HG02623 (cell line): ENCODE measurements around the gene MYO1F.
"Not testable (repeated sequence)": the region's sequence is repeated elsewhere in the genome, so short reads cannot be mapped to it uniquely, and the experiment has no call there.

Source experiments
- ATAC-seq: cut with Tn5 transposase; IDR thresholded peaks from one replicate; pipeline ENCODE4 v1.9.1; 2021; ENCODE audit warnings: moderate library complexity; ENCODE audit not compliant: unreplicated experiment

The MYO1F gene

GRCh38 chr19:8600816-8601215 is 23.6 kb upstream of the MYO1F start:
- no peak for ATAC-seq

- no peak for ATAC-seq
Measured at GRCh38 chr19:8600064-8600463, 22.8 kb upstream of the MYO1F start.

- ATAC-seq: no peak
Measured at GRCh38 chr19:8596168-8596567, 18.9 kb upstream of the MYO1F start.

GRCh38 chr19:8595651-8596050 is 18.4 kb upstream of the MYO1F start:
- ATAC-seq: no peak

GRCh38 chr19:8593931-8594330 is 16.7 kb upstream of the MYO1F start:
- ATAC-seq: no peak

GRCh38 chr19:8592231-8593009 is 15.2 kb upstream of the MYO1F start:
- no peak for ATAC-seq

GRCh38 chr19:8589177-8589714 is 12.0 kb upstream of the MYO1F start:
- no peak for ATAC-seq

- ATAC-seq: no peak
Measured at GRCh38 chr19:8585894-8586750, 8.9 kb upstream of the MYO1F start.

GRCh38 chr19:8584965-8585893 is 8.0 kb upstream of the MYO1F start:
- no peak for ATAC-seq

- no peak for ATAC-seq
Measured at GRCh38 chr19:8580710-8581281, 3.6 kb upstream of the MYO1F start.

- ATAC-seq: no peak
Measured at GRCh38 chr19:8578642-8579265, 1.5 kb upstream of the MYO1F start.

- no peak for ATAC-seq
Measured at GRCh38 chr19:8577741-8578140, 499 bp upstream of the MYO1F start.

- no peak for ATAC-seq
Measured at GRCh38 chr19:8576273-8576993, 809 bp downstream of the MYO1F start.

- no peak for ATAC-seq
Measured at GRCh38 chr19:8575467-8575997, 1.7 kb downstream of the MYO1F start.

GRCh38 chr19:8574619-8574922 is 2.7 kb downstream of the MYO1F start:
- not testable (repeated sequence) for ATAC-seq

- ATAC-seq: no peak
Measured at GRCh38 chr19:8573316-8573715, 3.9 kb downstream of the MYO1F start.

- no peak for ATAC-seq
Measured at GRCh38 chr19:8571006-8571411, 6.2 kb downstream of the MYO1F start.

GRCh38 chr19:8569066-8569771 is 8.0 kb downstream of the MYO1F start:
- no peak for ATAC-seq
